ENCODE data around the gene EPHX1.

The EPHX1 gene

GRCh38 chr1:225863167-225863566 is 53.2 kb downstream of the EPHX1 start:
- H3K9me3 ChIP-seq (ENCODE audit: insufficient read depth, low read length): no peaks in the 10 kb centered on the region
- no peak for TF ChIP-seq EZH2phosphoT487 (IDR thresholded peaks at IDR 0.05; ENCODE audit: low read depth)
- no peak for TF ChIP-seq CTCF (IDR thresholded peaks at IDR 0.05; ENCODE audit: low read depth, low read length)
- no peaks in the 10 kb centered on the region for H3K79me2 ChIP-seq (ENCODE audit: low read length)
- no peaks in the 10 kb centered on the region for H3K27me3 ChIP-seq (ENCODE audit: low read depth, low read length)
- no peaks in the 10 kb centered on the region for H4K20me1 ChIP-seq (ENCODE audit: insufficient read depth, low read length)
- H3K36me3 ChIP-seq (replicated peaks; ENCODE audit: low read depth, low read length): peaks cover 36% of the 10 kb centered on the region
- H3K4me1 ChIP-seq (ENCODE audit: low read length): peaks cover 9% of the 10 kb centered on the region
- H3K4me2 ChIP-seq (ENCODE audit: low read length): no peak overlapping the region
- no peak overlapping the region for H3K27ac ChIP-seq (ENCODE audit: low read length)
- no peak overlapping the region for H2AFZ ChIP-seq (ENCODE audit: low read depth, low read length)
- no peak overlapping the region for H3K9ac ChIP-seq (ENCODE audit: low read length)
- no peak overlapping the region for H3K4me3 ChIP-seq (ENCODE audit: low read length)

DNA sequence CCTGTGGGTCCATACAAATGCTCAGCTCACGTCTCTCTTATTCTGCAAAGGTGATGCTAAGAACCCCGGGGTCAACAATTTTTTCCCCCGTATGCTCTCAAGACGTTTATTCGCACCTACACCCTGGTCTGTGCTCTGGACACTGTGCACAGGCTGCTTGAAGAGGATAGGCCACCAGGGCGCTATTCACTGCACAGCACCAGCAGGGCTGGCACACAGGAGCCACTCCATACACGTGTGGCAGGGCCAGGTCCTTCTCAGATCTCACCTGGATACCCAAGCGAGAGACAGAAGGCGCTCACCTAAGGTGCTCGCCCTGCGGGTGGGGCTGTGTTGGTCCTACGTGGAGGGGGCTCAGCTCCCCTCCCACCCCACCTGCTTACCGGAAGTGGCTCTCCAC is 55.6 kb downstream of the EPHX1 start:
- no peak overlapping the region for H3K9ac ChIP-seq (ENCODE audit: low read length)
- no peak overlapping the region for H3K4me2 ChIP-seq (ENCODE audit: low read length)

DNA sequence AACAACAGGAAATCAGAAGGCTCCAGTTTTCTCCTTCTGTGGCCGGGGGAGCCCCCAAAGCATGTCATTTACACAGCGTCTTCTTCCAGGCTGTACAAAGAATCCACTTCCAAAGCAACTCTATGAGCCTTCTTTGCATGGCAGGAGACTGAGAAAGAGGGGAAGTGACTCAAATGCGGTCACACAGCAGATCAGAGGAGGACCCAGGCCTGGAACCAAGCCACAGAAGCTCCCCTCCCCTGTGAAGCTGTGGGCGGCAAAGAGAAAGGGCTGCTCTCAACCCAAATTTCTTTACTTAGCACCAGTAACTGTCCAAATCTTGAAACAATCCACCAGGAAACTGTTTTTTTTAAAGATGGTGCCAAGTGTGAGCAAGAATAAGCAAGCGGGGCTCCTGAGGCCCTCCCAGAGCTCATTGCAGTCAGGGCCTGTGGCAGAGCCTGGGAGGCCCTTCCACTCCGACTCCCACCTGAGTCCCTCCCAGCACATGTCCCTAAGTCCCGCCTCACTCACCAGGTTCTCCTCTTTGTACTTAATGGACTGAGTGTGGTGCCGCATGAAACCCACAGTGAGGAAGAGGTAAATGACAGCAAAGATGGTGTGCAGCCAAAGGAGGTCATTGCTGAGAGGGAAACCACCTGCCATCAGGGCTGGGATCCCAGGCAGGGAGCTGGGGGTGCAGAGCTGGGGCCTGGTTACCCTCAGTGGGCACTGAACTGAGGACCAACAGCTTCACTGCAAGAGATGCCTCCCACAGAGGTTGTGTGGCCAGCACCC is 56.3 kb downstream of the EPHX1 start:
- Histone ChIP-seq H4K20me1 (ENCODE audit: insufficient read depth, low read length) (no peaks in the 10 kb centered on the region), H3K27me3 (ENCODE audit: low read depth, low read length) (no peaks in the 10 kb centered on the region), H3K4me3 (ENCODE audit: low read length) (no peak overlapping the region), H3K27ac (ENCODE audit: low read length) (no peak overlapping the region), H3K4me2 (ENCODE audit: low read length) (no peak overlapping the region), H3K79me2 (ENCODE audit: low read length) (no peaks in the 10 kb centered on the region), H3K4me1 (ENCODE audit: low read length) (peaks cover 9% of the 10 kb centered on the region), H2AFZ (ENCODE audit: low read depth, low read length) (no peak overlapping the region), H3K9ac (ENCODE audit: low read length) (no peak overlapping the region), H3K36me3 (replicated peaks; ENCODE audit: low read depth, low read length) (peaks cover 37% of the 10 kb centered on the region), H3K9me3 (ENCODE audit: insufficient read depth, low read length) (no peaks in the 10 kb centered on the region)
- TF ChIP-seq EZH2phosphoT487 (IDR thresholded peaks at IDR 0.05; ENCODE audit: low read depth): no peak

More for the DNA sequence above, 55.6 kb downstream of the EPHX1 start:
- Histone ChIP-seq H2AFZ (ENCODE audit: low read depth, low read length) (no peak overlapping the region), H3K27ac (ENCODE audit: low read length) (no peak overlapping the region), H3K27me3 (ENCODE audit: low read depth, low read length) (no peaks in the 10 kb centered on the region), H3K79me2 (ENCODE audit: low read length) (no peaks in the 10 kb centered on the region), H3K36me3 (replicated peaks; ENCODE audit: low read depth, low read length) (peaks cover 36% of the 10 kb centered on the region), H3K4me3 (ENCODE audit: low read length) (no peak overlapping the region), H3K9me3 (ENCODE audit: insufficient read depth, low read length) (no peaks in the 10 kb centered on the region), H4K20me1 (ENCODE audit: insufficient read depth, low read length) (no peaks in the 10 kb centered on the region), H3K4me1 (ENCODE audit: low read length) (peaks cover 9% of the 10 kb centered on the region)
- TF ChIP-seq CTCF (IDR thresholded peaks at IDR 0.05; ENCODE audit: low read depth, low read length): no peak
- no peak for TF ChIP-seq EZH2phosphoT487 (IDR thresholded peaks at IDR 0.05; ENCODE audit: low read depth)

DNA sequence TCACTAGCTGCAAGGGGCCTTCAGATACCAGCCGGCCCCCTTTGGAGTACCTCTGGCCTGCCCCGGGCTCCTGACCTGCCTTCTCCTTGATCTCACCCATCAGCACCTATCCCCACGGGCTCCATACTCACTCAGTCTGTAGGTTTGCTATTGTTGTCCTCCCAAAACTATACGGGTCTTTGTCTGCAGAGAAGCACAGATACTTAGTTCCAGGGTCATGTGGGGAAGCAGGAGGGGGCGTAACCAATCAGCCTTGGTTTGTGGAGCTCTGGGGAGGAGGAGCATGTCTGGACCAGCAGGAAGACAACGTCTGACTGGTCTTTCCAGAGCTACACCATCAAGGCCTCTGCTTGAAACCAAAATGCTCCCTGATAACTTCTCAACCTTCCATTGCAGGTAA is 57.1 kb downstream of the EPHX1 start:
- no peak for TF ChIP-seq EZH2phosphoT487 (IDR thresholded peaks at IDR 0.05; ENCODE audit: low read depth)
- TF ChIP-seq CTCF (IDR thresholded peaks at IDR 0.05; ENCODE audit: low read depth, low read length): no peak
- H3K9ac ChIP-seq (ENCODE audit: low read length): no peak overlapping the region
- H3K27me3 ChIP-seq (ENCODE audit: low read depth, low read length): no peaks in the 10 kb centered on the region
- no peaks in the 10 kb centered on the region for H3K79me2 ChIP-seq (ENCODE audit: low read length)
- no peak overlapping the region for H3K4me2 ChIP-seq (ENCODE audit: low read length)
- no peak overlapping the region for H3K27ac ChIP-seq (ENCODE audit: low read length)
- peaks cover 39% of the 10 kb centered on the region for H3K36me3 ChIP-seq (replicated peaks; ENCODE audit: low read depth, low read length)
- H4K20me1 ChIP-seq (ENCODE audit: insufficient read depth, low read length): no peaks in the 10 kb centered on the region
- H3K4me1 ChIP-seq (ENCODE audit: low read length): peaks cover 9% of the 10 kb centered on the region
- no peak overlapping the region for H2AFZ ChIP-seq (ENCODE audit: low read depth, low read length)
- no peaks in the 10 kb centered on the region for H3K9me3 ChIP-seq (ENCODE audit: insufficient read depth, low read length)
- H3K4me3 ChIP-seq (ENCODE audit: low read length): no peak overlapping the region

Data from OCI-LY3 (cell line).